Measurements from ENCODE around the gene CCNB1. TPM values are rescaled to one million over a fixed set of nuclear protein-coding genes. Genes with fewer than 3 reads are reported as not detected.

Gene CCNB1
- total RNA-seq, 3 donors from 2014 or later = 5.6 to 9.4 (median 7.5) TPM

GRCh38 chr5:69148981-69149675, 17.8 kb upstream of the CCNB1 start:
- H3K27ac ChIP-seq = no peak overlapping the region
- intact Hi-C loops (cut with DNase I; ENCODE audit: low total_unique reads) = no loop called here
- H3K36me3 ChIP-seq = no peaks in the 10 kb centered on the region
- no peaks in the 10 kb centered on the region for H3K27me3 ChIP-seq
- no peaks in the 10 kb centered on the region for H3K4me1 ChIP-seq
- H3K9me3 ChIP-seq = no peaks in the 10 kb centered on the region
- no peak overlapping the region for H3K4me3 ChIP-seq
- TF ChIP-seq POLR2A (IDR thresholded peaks at IDR 0.05) (no peak), CTCF (IDR thresholded peaks at IDR 0.05) (no peak), POLR2AphosphoS5 (IDR thresholded peaks at IDR 0.05) (no peak)
- no peak for DNase-seq (ENCODE audit: low spot score in 2 of 2)

DNA sequence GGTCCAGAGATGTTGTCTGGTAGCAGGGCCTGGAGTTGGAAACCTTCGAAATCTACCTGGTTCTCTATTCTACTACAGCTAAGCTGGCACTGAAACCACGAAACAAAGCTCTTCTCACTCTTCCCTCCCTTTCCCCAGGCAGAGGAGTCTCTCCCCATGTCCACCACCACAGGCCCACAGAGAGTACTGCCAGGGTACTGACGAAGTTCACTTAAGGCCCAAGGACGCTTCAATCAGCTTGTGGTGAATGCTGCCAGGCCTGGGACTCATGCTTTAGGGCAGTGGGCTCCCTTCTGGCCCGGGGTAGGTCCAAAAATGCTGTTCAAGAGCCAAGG, 17.3 kb upstream of the CCNB1 start:
- Histone ChIP-seq H3K27me3 (no peaks in the 10 kb centered on the region), H3K36me3 (no peaks in the 10 kb centered on the region), H3K4me1 (no peaks in the 10 kb centered on the region), H3K27ac (no peak overlapping the region), H3K4me3 (no peak overlapping the region), H3K9me3 (no peaks in the 10 kb centered on the region)
- TF ChIP-seq POLR2A (IDR thresholded peaks at IDR 0.05) = no peak
- TF ChIP-seq POLR2AphosphoS5 (IDR thresholded peaks at IDR 0.05) = no peak
- TF ChIP-seq CTCF (IDR thresholded peaks at IDR 0.05) = no peak
- intact Hi-C loops (cut with DNase I; ENCODE audit: low total_unique reads) = no loop called here
- DNase-seq (ENCODE audit: low spot score in 2 of 2) = no peak

GRCh38 chr5:69152731-69153130, 14.2 kb upstream of the CCNB1 start:
- TF ChIP-seq POLR2A (IDR thresholded peaks at IDR 0.05) (no peak), CTCF (IDR thresholded peaks at IDR 0.05) (no peak), POLR2AphosphoS5 (IDR thresholded peaks at IDR 0.05) (no peak)
- Histone ChIP-seq H3K27ac (no peak overlapping the region), H3K4me3 (no peak overlapping the region), H3K9me3 (no peaks in the 10 kb centered on the region), H3K4me1 (no peaks in the 10 kb centered on the region), H3K36me3 (no peaks in the 10 kb centered on the region), H3K27me3 (no peaks in the 10 kb centered on the region)
- intact Hi-C loops (cut with DNase I; ENCODE audit: low total_unique reads) = no loop called here
- DNase-seq (ENCODE audit: low spot score in 2 of 2) = no peak

- Histone ChIP-seq H3K27me3 (no peaks in the 10 kb centered on the region), H3K4me1 (no peaks in the 10 kb centered on the region), H3K36me3 (no peaks in the 10 kb centered on the region), H3K9me3 (no peaks in the 10 kb centered on the region), H3K27ac (no peak overlapping the region), H3K4me3 (no peak overlapping the region)
- no peak for DNase-seq (ENCODE audit: low spot score in 2 of 2)
- TF ChIP-seq CTCF (IDR thresholded peaks at IDR 0.05) = no peak
- TF ChIP-seq POLR2A (IDR thresholded peaks at IDR 0.05) = no peak
- TF ChIP-seq POLR2AphosphoS5 (IDR thresholded peaks at IDR 0.05) = no peak
- intact Hi-C loops (cut with DNase I; ENCODE audit: low total_unique reads) = no loop called here
Observed at GRCh38 chr5:69156456-69156855, 10.5 kb upstream of the CCNB1 start.

- H3K27me3 ChIP-seq = no peaks in the 10 kb centered on the region
- no peak overlapping the region for H3K27ac ChIP-seq
- TF ChIP-seq POLR2AphosphoS5 (IDR thresholded peaks at IDR 0.05) (no peak), CTCF (IDR thresholded peaks at IDR 0.05) (no peak), POLR2A (IDR thresholded peaks at IDR 0.05) (no peak)
- H3K4me1 ChIP-seq = no peaks in the 10 kb centered on the region
- intact Hi-C loops (cut with DNase I; ENCODE audit: low total_unique reads) = no loop called here
- no peak for DNase-seq (ENCODE audit: low spot score in 2 of 2)
- no peak overlapping the region for H3K4me3 ChIP-seq
- no peaks in the 10 kb centered on the region for H3K36me3 ChIP-seq
- H3K9me3 ChIP-seq = no peaks in the 10 kb centered on the region
Observed at GRCh38 chr5:69158039-69158438, 8.9 kb upstream of the CCNB1 start.

Data from breast epithelium (tissue), 4 donors.